Measurements from ENCODE around the gene QKI. TPM values are rescaled to one million over a fixed set of nuclear protein-coding genes. Genes with fewer than 3 reads are reported as not detected.
"Not testable (repeated sequence)": the region's sequence is repeated elsewhere in the genome, so short reads cannot be mapped to it uniquely, and the experiment has no call there.

QKI gene
- total RNA-seq, 8 experiments from 2014 or later = 67.5 to 316 (median 142) TPM

- in situ Hi-C loops (cut with MboI; ENCODE audit: low pct_unique_long_range_greater_than_20kb in 2 of 9, low sequenced_read_pairs in 9 of 9, unreplicated experiment in 9 of 9) = no loop called here
- peaks cover 11 to 15% of the 10 kb centered on the region in 2 donors for H3K4me1 ChIP-seq (replicated peaks in 1 of 2)
- H3K4me3 ChIP-seq = no peak overlapping the region
- no peak overlapping the region for H3K27ac ChIP-seq
- ATAC-seq (replicated peaks in 6 of 8) = no peak
- 58 to 100% (median 88%) methylated on average over 2 to 8 of the region's 8 CpGs; no CpG with 5 or more reads in 1 of the 10 experiments for WGBS, 10 experiments
These were observed 166.0 kb downstream of the QKI start for GRCh38 chr6:163580311-163581030.

DNA sequence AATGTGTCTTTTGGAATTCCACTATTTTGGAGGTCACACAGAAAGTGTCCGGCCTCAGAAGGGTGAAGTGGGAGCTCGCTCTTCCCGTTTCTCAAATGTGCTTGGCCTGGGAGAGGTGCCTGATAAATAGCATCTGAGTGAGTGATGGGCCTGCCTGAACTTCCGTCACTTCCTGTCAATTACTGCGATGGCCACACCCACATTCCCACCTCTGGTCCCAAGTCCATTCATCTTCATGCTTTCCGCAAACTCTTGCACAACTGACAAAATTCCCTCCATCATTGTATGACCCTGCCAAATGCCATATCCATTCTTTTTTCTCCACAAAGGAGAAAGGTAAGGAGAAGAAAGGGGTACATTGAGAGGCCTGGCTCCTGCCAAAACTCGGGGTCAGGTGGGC lies 169.0 kb downstream of the QKI start:
- H3K4me1 ChIP-seq (replicated peaks in 1 of 2) = peaks cover 12 to 17% of the 10 kb centered on the region in 2 donors
- no peak overlapping the region for H3K27ac ChIP-seq
- in situ Hi-C loops (cut with MboI; ENCODE audit: low pct_unique_long_range_greater_than_20kb in 2 of 9, low sequenced_read_pairs in 9 of 9, unreplicated experiment in 9 of 9) = no loop called here
- H3K4me3 ChIP-seq = no peak overlapping the region
- ATAC-seq (replicated peaks in 6 of 8) = no peak
- WGBS, 10 experiments = 20 to 100% (median 92%) methylated on average over 1 to 5 of the region's 7 CpGs

DNA sequence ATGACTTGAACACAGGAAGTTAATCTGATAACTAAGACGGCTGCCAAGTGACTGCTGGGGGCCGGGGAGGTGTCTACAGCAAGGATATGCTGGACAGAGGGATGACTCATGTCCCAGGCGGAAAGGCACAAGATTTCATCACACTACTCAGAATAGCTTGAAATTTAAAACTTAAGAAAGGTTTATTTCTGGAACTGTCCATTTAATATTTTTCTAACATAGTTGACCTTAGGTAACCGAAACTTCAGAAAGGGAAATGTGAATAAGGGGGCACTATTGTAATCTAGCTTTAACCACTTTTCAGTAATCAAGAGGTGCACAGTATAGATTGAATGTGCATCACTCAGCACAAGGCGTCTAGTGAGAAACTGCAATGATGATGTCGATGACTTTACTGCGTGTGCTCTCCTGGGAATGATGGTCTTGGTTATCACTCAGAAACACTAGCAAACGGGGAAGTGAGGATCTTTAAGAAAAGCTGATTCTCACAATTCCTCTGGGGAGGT lies 171.5 kb downstream of the QKI start:
- WGBS, 10 experiments = 0 to 86% (median 74%) methylated on average over 1 to 6 of the region's 8 CpGs; no CpG with 5 or more reads in 1 of the 10 experiments
- Histone ChIP-seq H3K4me1 (replicated peaks in 1 of 2) (peaks cover 0 to 6% of the 10 kb centered on the region in 2 donors), H3K4me3 (no peak overlapping the region), H3K27ac (no peak overlapping the region)
- ATAC-seq (replicated peaks in 6 of 8) = peak; percentile 43 to 99 (median 90)
- in situ Hi-C loops (cut with MboI; ENCODE audit: low pct_unique_long_range_greater_than_20kb in 2 of 9, low sequenced_read_pairs in 9 of 9, unreplicated experiment in 9 of 9) = no loop called here

DNA sequence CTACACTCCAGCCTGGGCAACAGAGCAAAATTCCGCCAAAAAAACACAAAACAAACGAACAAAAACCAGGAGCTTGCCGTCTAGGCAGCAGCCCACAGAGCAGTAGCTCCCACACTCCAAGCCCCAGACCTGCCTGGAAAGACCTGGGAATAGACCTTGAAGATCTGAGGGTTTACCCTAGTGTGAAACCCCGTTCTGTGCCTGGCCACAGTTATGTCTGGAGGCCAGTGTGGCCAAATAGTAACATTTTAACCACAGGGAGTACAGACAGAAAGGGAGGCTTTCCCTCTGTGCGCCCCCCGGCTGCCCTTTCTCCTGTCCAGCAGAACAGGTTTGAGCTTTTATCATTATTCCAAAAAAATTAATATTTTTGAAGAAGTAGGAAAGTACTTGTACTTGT lies 172.4 kb downstream of the QKI start:
- H3K4me3 ChIP-seq = no peak overlapping the region
- WGBS, 10 experiments = 80 to 100% (median 94%) methylated on average over 2 to 5 of the region's 6 CpGs; no CpG with 5 or more reads in 4 of the 10 experiments
- ATAC-seq (replicated peaks in 6 of 8) = no peak
- in situ Hi-C loops (cut with MboI; ENCODE audit: low pct_unique_long_range_greater_than_20kb in 2 of 9, low sequenced_read_pairs in 9 of 9, unreplicated experiment in 9 of 9) = no loop called here
- peaks cover 0 to 6% of the 10 kb centered on the region in 2 donors for H3K4me1 ChIP-seq (replicated peaks in 1 of 2)
- no peak overlapping the region for H3K27ac ChIP-seq

GRCh38 chr6:163588220-163588919 lies 173.9 kb downstream of the QKI start:
- WGBS, 10 experiments = 50 to 100% (median 86%) methylated on average over 1 to 21 of the region's 22 CpGs
- Histone ChIP-seq H3K4me1 (replicated peaks in 1 of 2) (peaks cover 0 to 6% of the 10 kb centered on the region in 2 donors), H3K27ac (no peak overlapping the region), H3K4me3 (no peak overlapping the region)
- in situ Hi-C loops (cut with MboI; ENCODE audit: low pct_unique_long_range_greater_than_20kb in 2 of 9, low sequenced_read_pairs in 9 of 9, unreplicated experiment in 9 of 9) = no loop called here
- ATAC-seq (replicated peaks in 6 of 8) = no peak

DNA sequence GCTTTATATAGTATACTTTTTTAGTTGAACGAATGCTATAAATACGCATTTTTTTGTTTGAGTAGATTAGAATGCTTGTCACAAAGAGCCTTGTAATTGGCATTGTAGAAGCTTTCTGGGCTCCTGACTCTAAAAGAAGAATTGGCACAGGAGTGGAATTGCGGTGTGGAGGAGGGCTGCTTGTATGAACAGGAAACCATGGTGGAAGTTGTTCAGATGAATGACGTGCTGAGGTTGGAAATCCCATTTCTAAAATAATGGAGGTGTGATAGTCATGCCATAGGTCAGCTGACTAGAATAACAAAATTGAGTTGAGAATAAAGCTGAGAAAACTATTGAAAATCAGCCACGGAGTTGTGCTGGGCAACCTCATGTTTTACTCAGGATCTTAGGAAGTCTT lies 174.9 kb downstream of the QKI start:
- ATAC-seq (replicated peaks in 6 of 8) = no peak
- Histone ChIP-seq H3K4me1 (replicated peaks in 1 of 2) (peaks cover 0 to 6% of the 10 kb centered on the region in 2 donors), H3K4me3 (no peak overlapping the region), H3K27ac (no peak overlapping the region)
- in situ Hi-C loops (cut with MboI; ENCODE audit: low pct_unique_long_range_greater_than_20kb in 2 of 9, low sequenced_read_pairs in 9 of 9, unreplicated experiment in 9 of 9) = no loop called here
- WGBS, 10 experiments = 67 to 100% (median 93%) methylated on average over 2 to 5 of the region's 5 CpGs

DNA sequence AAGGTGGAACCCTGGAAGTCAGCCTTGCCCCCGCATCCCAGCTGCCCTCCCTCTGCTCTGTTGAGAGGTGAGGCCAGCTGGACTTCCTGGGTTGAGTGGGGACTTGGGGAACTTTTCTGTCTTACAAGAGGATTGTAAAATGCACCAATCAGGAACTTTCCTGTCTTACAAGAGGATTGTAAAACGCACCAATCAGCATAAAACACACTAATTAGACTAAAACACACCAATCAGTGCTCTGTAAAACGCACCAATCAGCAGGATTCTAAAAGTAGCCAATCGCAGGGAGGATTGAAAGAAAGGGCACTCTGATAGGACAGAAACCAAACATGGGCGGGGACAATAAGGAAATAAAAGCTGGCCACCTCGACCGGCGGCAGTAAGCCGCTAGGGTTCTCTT lies 175.6 kb downstream of the QKI start:
- H3K4me3 ChIP-seq; H3K27ac ChIP-seq; in situ Hi-C loops (cut with MboI; ENCODE audit: low pct_unique_long_range_greater_than_20kb in 2 of 9, low sequenced_read_pairs in 9 of 9, unreplicated experiment in 9 of 9); ATAC-seq (replicated peaks in 6 of 8); H3K4me1 ChIP-seq (replicated peaks in 1 of 2): not testable (repeated sequence)
- WGBS, 10 experiments = 80 to 100% (median 95%) methylated on average over 2 to 7 of the region's 9 CpGs; no CpG with 5 or more reads in 3 of the 10 experiments

- in situ Hi-C loops (cut with MboI; ENCODE audit: low pct_unique_long_range_greater_than_20kb in 2 of 9, low sequenced_read_pairs in 9 of 9, unreplicated experiment in 9 of 9) = no loop called here
- Histone ChIP-seq H3K4me1 (replicated peaks in 1 of 2) (no peaks in the 10 kb centered on the region), H3K4me3 (no peak overlapping the region), H3K27ac (no peak overlapping the region)
- ATAC-seq (replicated peaks in 6 of 8) = no peak
- whole genome bisulfite sequencing, 10 experiments = 70 to 100% (median 95%) methylated on average over 1 to 3 of the region's 3 CpGs; no CpG with 5 or more reads in 1 of the 10 experiments
These were observed 178.4 kb downstream of the QKI start for GRCh38 chr6:163592872-163593271.

DNA sequence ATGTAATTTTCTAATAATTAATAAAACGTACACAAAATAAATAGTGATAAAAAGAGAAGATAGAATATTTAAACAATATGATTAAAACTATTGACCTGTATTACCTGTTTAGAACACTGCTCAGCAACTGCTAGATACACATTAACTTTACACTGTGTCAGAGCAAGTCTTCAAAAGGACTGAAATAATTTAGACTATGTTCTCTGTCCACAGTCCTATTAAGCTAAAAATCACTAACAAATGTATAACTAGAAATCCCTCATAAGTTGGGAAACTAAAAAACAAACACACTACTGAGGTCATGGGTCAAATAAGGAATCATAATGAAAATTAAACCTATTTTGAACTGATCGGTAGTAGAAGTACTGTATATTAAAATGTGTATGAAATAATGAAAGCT lies 181.7 kb downstream of the QKI start:
- ATAC-seq (replicated peaks in 6 of 8) = no peak

DNA sequence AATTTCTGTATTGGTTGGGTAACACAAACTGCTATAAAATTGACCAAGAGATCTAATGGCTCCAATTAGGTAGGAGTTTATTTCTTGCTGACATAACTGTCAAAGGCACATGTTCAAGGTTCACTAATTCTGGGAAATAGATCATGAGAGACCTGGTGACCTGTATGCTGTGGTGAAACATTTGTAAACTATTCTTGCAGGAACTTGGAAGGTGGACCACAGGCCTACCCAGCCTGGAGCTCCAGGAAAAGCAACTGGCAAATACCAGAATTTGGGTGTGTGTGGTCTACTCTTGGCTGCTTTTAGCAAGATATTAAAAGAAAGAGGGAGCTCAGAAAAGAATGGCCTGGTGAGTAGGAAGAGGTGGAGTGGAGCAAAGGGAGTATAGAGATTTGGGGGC lies 184.6 kb downstream of the QKI start:
- H3K4me3 ChIP-seq = no peak overlapping the region
- no peaks in the 10 kb centered on the region for H3K4me1 ChIP-seq (replicated peaks in 1 of 2)
- in situ Hi-C loops (cut with MboI; ENCODE audit: low pct_unique_long_range_greater_than_20kb in 2 of 9, low sequenced_read_pairs in 9 of 9, unreplicated experiment in 9 of 9) = no loop called here
- ATAC-seq (replicated peaks in 6 of 8) = no peak
- H3K27ac ChIP-seq = no peak overlapping the region

More for the DNA sequence above, 181.7 kb downstream of the QKI start:
- Histone ChIP-seq H3K27ac (no peak overlapping the region), H3K4me3 (no peak overlapping the region), H3K4me1 (replicated peaks in 1 of 2) (no peaks in the 10 kb centered on the region)
- 72 to 100% (median 95%) methylated on average over 1 to 2 of the region's 2 CpGs for WGBS, 10 experiments
- in situ Hi-C loops (cut with MboI; ENCODE audit: low pct_unique_long_range_greater_than_20kb in 2 of 9, low sequenced_read_pairs in 9 of 9, unreplicated experiment in 9 of 9) = no loop called here

DNA sequence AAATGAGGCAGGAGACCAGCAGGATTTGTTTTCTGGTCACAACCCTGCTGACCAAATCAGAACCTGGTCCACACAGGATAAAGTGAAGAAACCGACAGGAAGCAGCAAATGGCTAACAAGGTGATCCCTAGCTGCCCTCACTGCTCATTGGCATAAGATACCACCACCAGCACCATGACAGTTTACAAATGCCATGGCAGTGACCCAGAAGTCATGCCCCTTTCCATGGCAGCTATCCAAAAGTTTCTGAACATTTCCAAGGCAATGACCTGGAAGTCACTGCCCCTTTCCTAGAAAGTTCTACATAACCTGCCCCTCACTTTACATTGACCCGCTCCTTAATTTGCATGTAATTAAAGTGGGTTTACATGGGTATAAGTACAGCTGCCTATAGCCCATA lies 185.2 kb downstream of the QKI start:
- no peak for ATAC-seq (replicated peaks in 6 of 8)
- in situ Hi-C loops (cut with MboI; ENCODE audit: low pct_unique_long_range_greater_than_20kb in 2 of 9, low sequenced_read_pairs in 9 of 9, unreplicated experiment in 9 of 9) = no loop called here
- Histone ChIP-seq H3K27ac (no peak overlapping the region), H3K4me3 (no peak overlapping the region), H3K4me1 (replicated peaks in 1 of 2) (no peaks in the 10 kb centered on the region)
- 0 to 100% (median 74%) methylated on average over 1 to 2 of the region's 2 CpGs; no CpG with 5 or more reads in 4 of the 10 experiments for WGBS, 10 experiments

- no peak overlapping the region for H3K4me3 ChIP-seq
- 20 to 100% (median 84%) methylated on average over 1 to 5 of the region's 5 CpGs; no CpG with 5 or more reads in 4 of the 10 experiments for WGBS, 10 experiments
- no peaks in the 10 kb centered on the region for H3K4me1 ChIP-seq (replicated peaks in 1 of 2)
- no peak for ATAC-seq (replicated peaks in 6 of 8)
- in situ Hi-C loops (cut with MboI; ENCODE audit: low pct_unique_long_range_greater_than_20kb in 2 of 9, low sequenced_read_pairs in 9 of 9, unreplicated experiment in 9 of 9) = no loop called here
- no peak overlapping the region for H3K27ac ChIP-seq
These were observed 185.8 kb downstream of the QKI start for GRCh38 chr6:163600331-163600730.

- peak in 1 of 8 experiments; percentile 10 for ATAC-seq (replicated peaks in 6 of 8)
- Histone ChIP-seq H3K4me3 (no peak overlapping the region), H3K4me1 (replicated peaks in 1 of 2) (no peaks in the 10 kb centered on the region), H3K27ac (no peak overlapping the region)
- in situ Hi-C loops (cut with MboI; ENCODE audit: low pct_unique_long_range_greater_than_20kb in 2 of 9, low sequenced_read_pairs in 9 of 9, unreplicated experiment in 9 of 9) = no loop called here
- WGBS, 10 experiments = 68 to 96% (median 88%) methylated on average over 2 to 8 of the region's 9 CpGs; no CpG with 5 or more reads in 4 of the 10 experiments
These were observed 186.3 kb downstream of the QKI start for GRCh38 chr6:163600781-163601180.

All from motor neuron (in vitro differentiated cells).